GM19351 (cell line): ENCODE results near the gene CCDC194.

Experiments used
- ATAC-seq: cut with Tn5 transposase; IDR thresholded peaks from one replicate; pipeline ENCODE4 v1.9.1; 2021; ENCODE audit warnings: mild to moderate bottlenecking, moderate library complexity; ENCODE audit not compliant: unreplicated experiment

CCDC194 gene, protein sequence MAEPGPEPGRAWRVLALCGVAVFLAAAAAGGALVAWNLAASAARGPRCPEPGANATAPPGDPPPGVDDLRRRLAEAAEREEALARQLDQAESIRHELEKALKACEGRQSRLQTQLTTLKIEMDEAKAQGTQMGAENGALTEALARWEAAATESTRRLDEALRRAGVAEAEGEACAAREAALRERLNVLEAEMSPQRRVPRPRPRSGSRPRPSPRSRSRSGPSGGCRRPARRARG

DNA sequence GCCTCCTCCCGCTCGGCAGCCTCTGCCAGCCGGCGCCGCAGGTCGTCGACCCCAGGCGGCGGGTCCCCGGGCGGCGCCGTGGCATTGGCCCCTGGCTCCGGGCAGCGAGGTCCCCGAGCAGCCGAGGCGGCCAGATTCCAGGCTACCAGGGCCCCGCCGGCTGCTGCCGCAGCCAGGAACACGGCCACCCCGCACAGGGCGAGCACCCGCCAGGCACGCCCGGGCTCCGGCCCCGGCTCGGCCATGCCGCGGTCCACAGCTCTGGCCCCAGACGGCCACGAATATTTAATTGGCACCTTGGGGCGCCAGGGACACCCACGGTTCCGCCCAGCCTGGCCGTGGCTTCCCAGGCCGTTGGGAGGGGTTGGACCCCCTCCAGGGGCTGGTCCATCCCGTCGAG is at the start of gene CCDC194:
CCDC194 (minus strand) TSS at position 283 of the 400 bp plus-strand sequence; CDS start at position 245, 38 bp downstream.
- ATAC-seq, result no peak

DNA sequence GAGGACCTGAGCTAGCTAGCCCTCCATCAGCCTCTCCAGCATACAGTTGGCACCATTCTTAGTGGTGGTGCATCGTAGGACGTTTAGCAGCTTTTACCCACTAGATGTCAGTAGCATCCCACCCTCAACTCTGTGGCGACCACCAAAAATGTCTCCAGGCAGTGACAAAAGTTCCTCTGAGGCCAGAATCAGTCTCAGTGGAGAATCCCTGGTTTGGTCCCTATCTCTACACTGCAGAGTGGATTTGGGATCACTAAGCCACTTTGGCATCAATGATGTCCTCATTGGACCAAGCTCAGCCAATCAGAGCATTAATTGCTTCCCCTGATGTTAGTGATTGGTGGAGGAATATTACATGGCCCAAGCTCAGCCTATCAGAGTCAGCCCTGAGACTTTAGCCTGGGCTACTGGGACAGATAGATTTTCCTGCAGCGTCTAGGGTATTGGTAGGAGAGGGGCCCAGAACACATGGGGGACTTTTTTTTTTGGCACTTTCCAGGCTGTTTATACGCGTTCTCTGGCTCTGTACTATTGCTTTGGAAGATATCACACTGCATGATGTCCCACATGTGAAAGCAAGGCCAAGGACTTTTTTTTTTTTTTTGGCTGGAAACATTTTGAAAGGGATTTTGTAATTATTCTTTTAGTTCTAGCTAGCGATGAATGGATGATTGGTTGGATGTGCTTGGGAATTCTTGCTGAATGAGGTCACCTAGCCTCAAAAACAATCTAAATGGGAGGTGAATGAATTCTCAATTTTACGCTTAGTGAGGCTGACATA is 47.4 kb upstream of the CCDC194 start:
- no peak for ATAC-seq

DNA sequence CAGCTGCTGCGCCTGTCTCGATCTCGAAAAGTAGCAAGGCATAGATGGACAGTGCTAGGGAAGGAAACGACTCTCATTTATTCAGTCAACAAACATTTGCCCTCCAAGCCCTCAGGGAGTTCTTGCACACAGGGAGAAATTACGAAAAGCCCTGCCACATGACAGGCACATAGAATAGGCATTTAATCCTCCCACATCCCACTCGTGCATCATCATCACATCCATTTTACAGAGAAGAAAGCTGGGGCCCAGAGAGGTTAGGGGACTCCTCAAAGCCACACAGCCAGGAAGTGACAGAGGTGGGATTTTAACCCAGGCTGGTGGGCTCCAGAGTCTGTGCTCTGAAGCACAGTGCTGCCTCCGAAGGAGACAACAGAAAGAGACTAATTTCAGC is 42.9 kb upstream of the CCDC194 start:
- no peak for ATAC-seq

DNA sequence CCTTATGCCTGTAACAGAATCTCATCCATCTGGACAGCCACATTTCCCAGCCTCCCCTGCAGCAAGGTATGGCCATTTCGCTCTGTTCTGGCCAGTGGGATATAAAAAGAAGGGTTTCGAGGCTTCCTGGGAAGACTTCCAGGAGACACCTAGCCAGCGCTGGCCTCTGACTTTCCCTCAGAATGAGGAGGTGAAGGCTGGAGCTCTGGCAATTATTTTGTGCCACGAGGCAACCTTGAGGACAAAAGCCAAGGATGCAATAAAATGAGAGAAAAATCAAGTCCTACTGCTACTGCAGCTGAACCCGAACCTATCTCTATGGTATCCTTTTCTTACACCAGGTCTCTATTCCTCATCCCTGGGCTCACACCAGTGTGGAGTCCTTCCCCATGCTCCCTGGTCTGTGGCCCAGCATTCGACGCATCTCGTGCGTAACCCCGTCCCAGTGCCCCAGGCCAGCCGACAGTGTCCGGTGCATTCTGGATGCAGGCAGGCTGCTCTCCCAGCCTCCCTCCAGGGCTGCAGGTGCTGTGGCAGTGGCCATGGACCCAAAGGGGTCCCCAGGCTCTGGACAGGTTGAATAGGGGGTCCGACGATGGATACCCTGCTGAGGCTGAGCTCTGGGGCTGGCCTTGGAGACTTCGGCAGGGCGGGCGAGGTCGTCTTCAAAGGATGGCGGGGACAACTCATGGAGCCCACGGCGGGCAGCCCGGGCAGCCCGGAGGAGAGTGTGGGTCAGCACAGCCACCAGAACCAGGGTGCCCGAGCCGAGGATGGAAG is 42.3 kb upstream of the CCDC194 start:
- no peak for ATAC-seq

DNA sequence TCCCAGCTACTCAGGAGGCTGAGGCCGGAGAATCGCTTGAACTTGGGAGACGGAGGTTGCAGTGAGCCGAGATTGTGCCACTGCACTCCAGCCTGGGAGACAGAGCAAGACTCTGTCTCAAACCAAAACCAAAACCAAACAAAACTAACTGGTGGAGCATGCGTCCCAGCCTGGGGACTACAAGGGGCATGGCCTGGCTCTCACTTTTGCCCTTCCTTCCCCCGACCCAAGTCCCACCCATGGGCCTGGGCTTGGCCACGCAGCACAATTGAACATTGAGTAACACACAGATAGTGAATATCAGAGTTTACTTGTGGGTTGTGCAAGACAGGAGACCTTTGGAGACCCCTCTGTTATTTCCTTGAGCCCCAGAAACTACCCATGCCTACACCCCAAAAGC is 41.2 kb upstream of the CCDC194 start:
- ATAC-seq, result no peak

DNA sequence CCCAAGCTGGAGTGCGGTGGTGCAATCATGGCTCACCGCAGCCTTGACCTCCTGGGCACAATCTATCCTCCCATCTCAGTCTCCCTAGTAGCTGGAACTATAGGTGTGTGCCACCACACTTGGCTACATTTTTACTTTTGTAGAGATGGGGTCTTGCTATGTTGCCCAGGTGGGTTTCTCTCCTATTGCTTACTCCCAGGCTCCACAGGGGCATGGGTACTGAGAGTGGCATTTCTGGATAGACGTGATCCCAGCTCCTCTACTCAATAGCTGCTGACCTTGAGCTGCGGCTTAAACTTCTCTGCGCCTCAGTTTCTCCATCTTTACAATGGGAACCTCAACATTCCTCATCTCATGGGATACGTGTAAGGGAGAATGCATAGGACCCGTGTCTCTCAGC is 37.4 kb upstream of the CCDC194 start:
- ATAC-seq, result no peak

DNA sequence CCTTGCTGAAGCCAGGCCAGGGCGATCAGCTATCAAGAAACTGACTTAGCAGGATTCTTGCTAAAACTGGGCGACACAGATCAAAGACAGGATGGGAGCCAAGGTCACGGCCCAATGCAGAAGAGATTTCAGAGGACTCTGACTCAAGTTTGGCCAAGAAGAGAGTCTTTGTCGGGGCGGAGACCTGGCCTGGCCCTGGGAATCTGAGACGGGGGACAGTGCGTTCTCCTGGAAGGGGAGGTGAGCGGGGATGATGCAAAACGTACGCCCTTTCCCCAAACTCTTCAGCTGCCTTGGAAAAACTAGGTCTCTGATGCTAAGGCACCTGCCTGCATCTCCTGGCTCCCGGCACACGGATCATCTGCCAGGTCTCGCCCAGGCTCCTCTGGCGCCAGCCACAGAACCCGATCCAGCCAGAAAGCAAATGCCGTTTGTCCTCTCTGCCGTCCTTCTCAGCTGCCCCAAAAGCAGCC is 35.7 kb upstream of the CCDC194 start:
- ATAC-seq, result no peak

DNA sequence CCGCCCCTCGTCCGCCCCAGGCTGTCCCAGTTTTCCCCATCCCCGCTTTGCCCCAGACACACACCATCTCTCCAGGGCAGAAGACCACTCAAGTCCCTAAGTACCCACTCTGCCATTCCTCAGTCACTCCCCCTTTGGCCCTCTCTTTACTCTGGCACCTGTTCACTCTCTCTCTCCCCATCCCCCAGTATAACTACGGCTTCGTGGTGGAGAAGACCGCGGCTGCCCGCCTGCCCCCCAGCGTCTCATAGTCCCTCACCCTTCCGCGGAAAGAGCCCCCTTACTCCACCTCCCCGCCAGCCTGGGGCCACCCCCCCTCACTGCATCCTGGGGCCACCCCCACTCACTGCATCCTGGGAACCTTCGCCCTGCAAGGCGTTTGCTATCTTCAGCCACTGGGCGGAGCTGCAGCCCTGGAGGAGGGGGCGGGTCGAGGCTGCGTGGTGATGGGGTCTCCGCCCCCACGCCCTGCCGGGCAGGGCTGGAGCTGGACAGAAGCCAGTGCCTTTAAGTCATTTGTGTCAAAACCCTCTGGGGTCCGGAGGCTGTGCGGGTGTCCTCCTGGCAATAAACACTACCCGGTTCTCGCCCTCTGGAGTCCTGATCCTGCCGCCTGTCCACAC is 30.9 kb upstream of the CCDC194 start:
- no peak for ATAC-seq

DNA sequence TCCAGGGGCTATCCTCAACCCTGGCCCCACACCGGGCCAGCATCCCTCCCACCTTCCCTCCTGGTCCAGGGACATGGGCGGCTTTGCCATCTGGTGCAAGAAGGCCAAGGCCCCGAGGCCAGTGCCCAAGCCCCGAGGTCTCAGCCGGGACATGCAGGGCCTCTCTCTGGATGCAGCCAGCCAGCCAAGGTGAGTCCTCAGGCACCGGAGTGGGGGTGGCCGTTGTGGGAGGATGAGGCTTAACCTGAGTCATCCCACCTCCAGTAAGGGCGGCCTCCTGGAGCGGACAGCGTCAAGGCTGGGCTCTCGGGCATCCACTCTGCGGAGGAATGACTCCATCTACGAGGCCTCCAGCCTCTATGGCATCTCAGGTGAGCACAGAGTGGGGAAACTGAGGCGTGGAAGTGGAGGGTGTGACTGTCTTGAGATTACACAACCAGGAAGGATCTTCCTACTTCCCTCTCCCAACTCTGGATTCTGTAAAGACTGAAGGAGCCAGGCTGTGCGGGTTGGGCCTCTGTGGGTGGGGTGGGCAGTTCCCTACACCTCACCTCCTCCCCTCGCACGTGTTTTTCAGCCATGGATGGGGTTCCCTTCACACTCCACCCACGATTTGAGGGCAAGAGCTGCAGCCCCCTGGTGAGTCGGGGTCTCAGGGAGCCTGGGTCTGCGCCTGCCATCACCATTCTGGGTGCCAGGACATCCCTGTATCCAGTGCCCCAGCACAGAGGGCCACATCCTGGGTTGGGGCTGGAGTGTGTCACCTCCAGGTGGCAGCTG is 29.6 kb upstream of the CCDC194 start:
- no peak for ATAC-seq

DNA sequence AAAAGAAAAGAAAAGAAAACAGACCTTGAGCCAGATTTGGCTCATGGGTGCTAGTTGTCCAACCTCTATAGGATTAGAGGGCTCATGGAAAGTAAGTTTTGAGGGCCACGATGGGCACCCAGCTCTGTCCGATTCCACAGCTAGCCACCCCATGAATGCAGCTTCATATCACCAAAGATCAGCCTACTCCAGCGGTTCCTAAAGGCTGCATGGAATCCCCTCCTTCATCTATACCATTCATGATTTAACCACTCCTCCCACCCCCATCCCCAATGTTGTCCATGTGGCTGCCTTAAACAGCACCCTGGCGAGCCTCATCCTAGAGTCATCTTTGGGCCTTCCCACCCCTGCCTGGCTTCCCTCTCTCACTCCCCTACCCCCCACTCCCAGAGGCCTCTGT is 27.9 kb upstream of the CCDC194 start:
- no peak for ATAC-seq

DNA sequence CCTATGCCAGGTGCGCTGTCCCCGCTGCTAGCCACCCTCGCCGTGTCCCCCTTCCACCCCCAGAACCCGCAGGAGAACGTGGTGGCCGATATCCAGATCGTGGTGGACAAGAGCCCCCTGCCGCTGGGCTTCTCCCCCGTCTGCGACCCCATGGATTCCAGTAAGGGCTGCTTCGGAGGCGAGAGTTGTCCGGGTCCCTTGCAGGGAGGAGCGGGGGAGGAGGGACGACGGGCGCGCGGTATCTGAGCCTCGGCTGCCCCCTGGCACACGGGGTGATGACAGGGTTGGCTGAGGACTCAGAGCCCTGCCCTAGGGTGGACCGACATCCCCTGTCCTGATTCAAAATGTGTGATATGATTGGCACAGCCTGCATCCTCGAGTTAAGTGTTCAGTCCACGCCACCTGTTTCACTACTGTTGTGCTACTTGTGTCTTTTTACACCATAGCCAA is 26.5 kb upstream of the CCDC194 start:
- no peak for ATAC-seq

DNA sequence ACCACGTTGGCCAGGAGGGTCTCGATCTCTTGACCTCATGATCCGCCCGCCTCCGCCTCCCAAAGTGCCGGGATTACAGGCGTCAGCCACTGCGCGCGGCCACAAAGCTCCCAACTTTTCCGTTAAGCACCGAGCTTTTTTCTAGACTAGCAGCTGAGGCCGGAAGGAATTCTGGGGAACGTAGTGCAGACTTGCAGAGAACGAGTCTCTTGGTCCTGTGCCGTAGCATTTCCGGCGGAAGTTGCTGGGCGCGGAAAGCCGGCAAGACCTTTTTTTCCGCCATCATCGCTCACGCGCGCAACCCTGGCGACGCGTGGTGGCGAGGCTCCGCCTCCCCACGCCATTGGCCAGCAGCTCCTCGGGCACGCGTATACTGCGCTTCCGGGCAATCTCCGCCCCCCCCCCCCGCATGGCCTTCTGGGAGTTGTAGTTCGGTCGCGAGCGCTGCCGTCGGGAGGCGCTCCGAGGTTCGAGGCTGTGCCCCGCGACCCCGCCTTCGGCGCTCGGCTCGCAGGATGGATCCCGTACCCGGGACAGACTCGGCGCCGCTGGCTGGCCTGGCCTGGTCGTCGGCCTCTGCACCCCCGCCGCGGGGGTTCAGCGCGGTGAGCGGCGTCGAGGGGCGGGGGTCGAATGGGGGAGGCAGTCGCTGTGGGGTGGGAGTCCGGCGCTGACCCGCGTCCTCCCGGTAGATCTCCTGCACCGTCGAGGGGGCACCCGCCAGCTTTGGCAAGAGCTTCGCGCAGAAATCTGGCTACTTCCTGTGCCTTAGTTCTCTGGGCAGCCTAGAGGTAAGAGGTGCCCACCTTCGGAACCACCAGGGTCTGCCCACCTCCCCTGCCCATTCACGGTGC is 25.9 kb upstream of the CCDC194 start, which contains the start of gene MVB12A:
MVB12A (plus strand) TSS at position 427 of the 854 bp plus-strand sequence; CDS start at position 516, 89 bp downstream.
- peak; percentile 92 for ATAC-seq

DNA sequence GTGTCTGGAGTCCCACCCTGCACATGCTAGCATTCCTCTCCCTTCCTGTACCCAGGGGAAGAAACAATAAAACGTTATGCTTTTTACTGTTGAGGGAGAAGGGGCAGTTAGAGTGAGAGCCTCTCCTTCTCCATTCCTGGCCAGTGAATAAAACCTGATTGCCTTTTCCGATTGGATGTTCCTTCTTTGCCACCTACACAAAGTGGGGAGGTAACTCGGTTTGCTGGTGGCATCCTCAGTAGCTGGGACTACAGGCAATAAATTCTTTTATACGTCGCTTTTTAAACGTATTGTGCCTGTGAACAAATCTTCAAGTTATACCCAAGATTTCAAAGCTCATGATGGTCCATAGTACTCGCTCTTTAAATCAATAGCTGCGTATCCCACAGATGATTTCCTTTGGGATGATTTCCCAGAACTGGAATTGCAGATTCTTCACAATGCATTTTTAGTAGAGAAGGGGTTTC is 25.2 kb upstream of the CCDC194 start:
- no peak for ATAC-seq

DNA sequence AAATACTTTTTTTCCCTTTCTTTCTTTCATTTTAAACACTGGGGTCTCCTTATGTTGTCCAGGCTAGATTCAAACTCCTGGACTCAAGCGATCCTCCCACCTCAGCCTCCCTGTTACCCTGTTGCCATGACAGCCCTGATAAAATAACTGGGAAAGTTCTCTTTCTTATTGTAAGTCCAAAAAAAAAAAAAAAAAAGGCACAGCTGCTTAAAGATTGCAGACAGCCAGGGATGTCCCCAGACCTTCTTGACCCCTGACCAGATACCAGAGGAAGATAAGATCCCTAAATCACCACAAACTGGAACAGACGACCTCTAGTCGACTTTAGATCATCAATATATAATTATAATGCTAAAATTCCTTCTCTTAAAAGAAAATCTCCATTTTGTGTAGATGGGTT is 24.7 kb upstream of the CCDC194 start:
- ATAC-seq, result no peak

DNA sequence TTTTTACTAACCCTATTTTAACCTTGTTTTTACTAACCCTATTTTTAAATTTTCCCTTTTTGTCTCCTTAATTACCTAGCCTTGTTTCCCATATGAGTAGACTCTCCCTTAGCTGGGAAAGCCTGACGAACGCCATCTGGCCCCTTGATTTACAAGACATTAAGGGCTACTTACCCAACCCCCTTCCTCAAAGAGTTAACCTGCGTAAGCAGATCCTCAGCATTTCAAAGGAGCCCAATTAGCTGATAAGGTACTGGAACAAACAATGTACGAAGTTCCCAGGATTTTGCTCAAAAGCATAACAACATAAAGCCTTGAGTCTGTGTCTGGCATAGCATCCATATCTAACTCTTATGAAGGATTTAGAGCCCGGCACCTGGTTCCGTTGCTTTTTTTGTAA is 21.1 kb upstream of the CCDC194 start:
- no peak for ATAC-seq

DNA sequence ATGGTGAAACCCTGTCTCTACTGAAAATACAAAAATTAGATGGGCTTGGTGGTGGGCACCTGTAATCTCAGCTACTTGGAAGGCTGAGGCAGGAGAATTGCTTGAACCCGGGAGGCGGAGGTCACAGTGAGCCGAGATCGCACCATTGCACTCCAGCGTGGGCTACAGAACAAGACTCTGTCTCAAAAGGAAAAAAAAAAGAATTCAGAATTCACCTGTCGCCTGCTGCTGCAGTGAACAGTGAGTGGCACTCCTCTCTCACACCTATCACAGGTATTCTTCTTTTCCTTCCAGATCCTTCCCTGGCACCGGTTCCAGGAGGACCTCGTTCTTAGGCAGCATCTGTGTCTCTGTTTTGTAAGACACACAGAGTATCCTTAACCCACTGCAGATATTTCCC is 20.1 kb upstream of the CCDC194 start:
- no peak for ATAC-seq

DNA sequence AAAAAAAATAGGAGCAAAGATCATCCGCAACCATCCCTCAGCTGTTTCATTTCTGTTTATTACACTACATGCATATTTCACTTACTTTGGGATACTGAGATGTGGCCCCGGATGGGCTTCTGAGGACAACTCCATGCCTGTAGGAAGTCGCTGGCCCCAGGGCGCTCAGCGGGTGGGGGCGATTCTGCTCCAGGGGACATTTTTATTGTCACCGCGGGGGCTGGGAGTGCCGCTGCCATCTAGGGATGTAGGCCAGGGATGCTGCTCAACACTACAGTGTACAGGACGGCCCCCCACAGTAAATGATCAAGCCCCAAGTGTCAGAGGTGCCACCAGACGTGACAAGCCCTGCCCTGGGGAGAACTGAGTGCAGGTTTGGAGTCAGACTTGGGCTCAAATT is 17.8 kb upstream of the CCDC194 start:
- no peak for ATAC-seq

DNA sequence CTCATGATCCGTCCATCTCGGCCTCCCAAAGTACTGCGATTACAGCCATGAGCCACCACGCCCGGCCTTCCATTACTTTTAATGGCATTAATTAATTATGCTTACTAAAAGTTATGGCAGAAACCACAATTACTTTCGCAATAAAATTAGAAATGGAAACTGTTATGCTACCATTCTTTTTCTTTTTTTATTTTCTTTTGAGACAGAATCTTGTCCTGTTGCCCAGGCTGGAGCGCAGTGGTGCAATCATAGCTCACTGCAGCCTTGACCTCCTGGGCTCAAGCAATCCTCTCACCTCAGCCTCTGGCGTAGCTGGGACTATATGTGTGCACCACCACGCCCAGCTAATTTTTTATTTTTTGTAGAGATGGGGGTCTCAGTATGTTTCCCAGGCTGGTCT is 16.0 kb upstream of the CCDC194 start:
- ATAC-seq, result no peak

DNA sequence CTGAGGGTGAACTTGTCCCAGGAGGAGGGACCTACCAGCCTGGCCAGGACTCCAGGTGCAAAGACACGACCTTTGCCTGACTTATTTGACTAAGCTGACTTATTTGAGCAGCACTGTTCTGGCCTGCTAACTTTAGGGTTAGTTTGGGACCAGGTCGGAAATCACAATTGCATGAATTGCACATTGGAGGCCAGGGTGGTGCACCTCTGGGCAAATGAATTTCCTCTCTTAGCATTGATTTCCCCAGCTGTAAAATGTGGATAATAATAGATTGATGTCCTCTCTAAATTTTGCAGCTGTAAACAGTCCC is 12.8 kb upstream of the CCDC194 start:
- ATAC-seq, result no peak
